Fibroblast of lung (primary cell): ENCODE data around the gene BCAR3. TPM values are rescaled to one million over a fixed set of nuclear protein-coding genes. Genes with fewer than 3 reads are reported as not detected.

Experiments
- DNase-seq, 2 donors: peaks; one replicate each; pipeline versions ENCODE4 v3.0.0 to v3.0.0-alpha.2; 2010; ENCODE audit warnings: low read depth in 2 of 2
- H2AFZ ChIP-seq: 2 replicates; pipeline ENCODE4 v1.5.1; 2012; ENCODE audit warnings: low read length, control low read depth, inconsistent platforms
- H3K27ac ChIP-seq: 2 replicates; pipeline ENCODE4 v1.5.1; 2011; ENCODE audit warnings: low read length, control low read depth; ENCODE audit not compliant: insufficient read depth
- H3K27me3 ChIP-seq: 2 replicates; pipeline ENCODE4 v1.5.1; 2011; ENCODE audit warnings: mild to moderate bottlenecking, low read length; ENCODE audit not compliant: control insufficient read depth, insufficient read depth
- H3K36me3 ChIP-seq: 2 replicates; pipeline ENCODE4 v1.5.1; 2011; ENCODE audit warnings: low read length; ENCODE audit not compliant: control insufficient read depth, insufficient read depth
- H3K4me1 ChIP-seq: 2 replicates; pipeline ENCODE4 v1.5.1; 2011; ENCODE audit warnings: low read length; ENCODE audit not compliant: control insufficient read depth, insufficient read depth; ENCODE audit errors: extremely low read depth
- H3K4me2 ChIP-seq: 2 replicates; pipeline ENCODE4 v1.5.1; 2011; ENCODE audit warnings: low read length, control low read depth; ENCODE audit not compliant: insufficient read depth; ENCODE audit errors: extremely low read depth
- H3K4me3 ChIP-seq, 4 experiments: fragments of 200-600 bp in 1 of 4; sonication (generic) in 1 of 4; replicated peaks in 1 of 4; 2 replicates each; pipeline ENCODE4 v1.5.1; 2011 to 2016; ENCODE audit warnings: low read length in 4 of 4, low read depth in 3 of 4, mild to moderate bottlenecking in 3 of 4, control low read depth in 2 of 4, inconsistent platforms in 1 of 4, mixed read lengths in 1 of 4; ENCODE audit not compliant: insufficient read depth in 1 of 4; ENCODE audit errors: control extremely low read depth in 1 of 4
- H3K79me2 ChIP-seq: 2 replicates; pipeline ENCODE4 v1.5.1; 2012; ENCODE audit warnings: mild to moderate bottlenecking, low read length, inconsistent platforms; ENCODE audit not compliant: control insufficient read depth, insufficient read depth
- H3K9ac ChIP-seq: 2 replicates; pipeline ENCODE4 v1.5.1; 2011; ENCODE audit warnings: mild to moderate bottlenecking, low read length, control low read depth; ENCODE audit not compliant: insufficient read depth
- H3K9me3 ChIP-seq: 2 replicates; pipeline ENCODE4 v1.5.1; 2012; ENCODE audit warnings: low read depth, low read length; ENCODE audit not compliant: control insufficient read depth, insufficient read depth
- H4K20me1 ChIP-seq: 2 replicates; pipeline ENCODE4 v1.5.1; 2011; ENCODE audit warnings: low read length; ENCODE audit not compliant: control insufficient read depth, insufficient read depth; ENCODE audit errors: extremely low read depth
- CTCF ChIP-seq, 2 donors: IDR thresholded peaks in 1 of 2; conservative IDR thresholded peaks in 1 of 2; 1 replicate in 1 of 2; 2 replicates in 1 of 2; pipeline ENCODE4 v1.5.1; 2011 to 2012; ENCODE audit warnings: low read length in 2 of 2, control low read depth in 1 of 2, inconsistent platforms in 1 of 2, low read depth in 1 of 2, mild to moderate bottlenecking in 1 of 2
- EZH2 ChIP-seq: IDR thresholded peaks from 2 replicates; pipeline ENCODE4 v1.5.1; 2012; ENCODE audit warnings: low read length, control low read depth, mild to moderate bottlenecking; ENCODE audit errors: missing control alignments
- polyA plus RNA-seq, 2 donors: library from polyadenylated mRNA; depleted of rRNA in 1 of 2; stranded (reverse) in 1 of 2; unstranded in 1 of 2; fragments of >200 nt; gene quantifications; 2 replicates each; pipeline ENCODE4 v1.2.1, GENCODE V29; 2011 to 2012; ENCODE audit warnings: missing spikeins in 1 of 2
- total RNA-seq: library from RNA; depleted of rRNA; stranded (reverse); fragments of >200 nt; gene quantifications from 2 replicates; pipeline ENCODE4 v1.2.1, GENCODE V29; 2014

The BCAR3 gene
- total and polyA plus RNA-seq, 2 donors (not counting 1 experiment from before 2014, with no cell fraction given), result 12.6 to 35.2 TPM

DNA sequence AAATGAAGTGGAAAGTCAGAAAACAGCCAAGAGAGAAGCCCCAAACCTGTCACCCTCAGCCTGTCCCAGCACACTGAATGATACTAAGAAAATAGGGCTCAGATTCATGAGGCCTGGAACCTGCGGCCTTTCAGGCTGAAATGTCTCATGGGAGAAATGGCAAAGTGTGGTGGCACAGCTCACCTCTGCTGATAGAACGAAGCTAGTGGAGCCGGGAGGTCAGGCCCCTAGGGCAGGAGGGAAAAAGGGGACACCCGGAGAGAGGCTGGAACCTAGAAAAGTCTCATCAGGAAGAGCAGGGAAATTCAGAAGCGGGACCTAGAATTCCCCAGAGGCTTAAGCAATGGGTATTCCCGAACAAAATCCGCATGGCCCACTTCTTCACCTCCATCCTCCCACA is 107.1 kb downstream of the BCAR3 start:
- TF ChIP-seq CTCF (conservative IDR thresholded peaks at IDR 0.05 in 1 of 2, IDR thresholded peaks at IDR 0.05 in 1 of 2; ENCODE audit: low read depth in 1 of 2, low read length in 2 of 2), result no peak
- no peak for TF ChIP-seq EZH2
- peaks cover 18% of the 10 kb centered on the region for H3K36me3 ChIP-seq
- no peaks in the 10 kb centered on the region for H4K20me1 ChIP-seq
- no peak overlapping the region for H3K27ac ChIP-seq
- no peak overlapping the region for H3K4me3 ChIP-seq
- no peaks in the 10 kb centered on the region for H3K27me3 ChIP-seq
- no peaks in the 10 kb centered on the region for H3K9me3 ChIP-seq
- DNase-seq, result no peak
- peaks cover 2% of the 10 kb centered on the region for H3K4me1 ChIP-seq
- H3K9ac ChIP-seq, result no peak overlapping the region
- peaks cover 18% of the 10 kb centered on the region for H3K79me2 ChIP-seq
- H3K4me2 ChIP-seq, result no peak overlapping the region
- H2AFZ ChIP-seq, result no peak overlapping the region

DNA sequence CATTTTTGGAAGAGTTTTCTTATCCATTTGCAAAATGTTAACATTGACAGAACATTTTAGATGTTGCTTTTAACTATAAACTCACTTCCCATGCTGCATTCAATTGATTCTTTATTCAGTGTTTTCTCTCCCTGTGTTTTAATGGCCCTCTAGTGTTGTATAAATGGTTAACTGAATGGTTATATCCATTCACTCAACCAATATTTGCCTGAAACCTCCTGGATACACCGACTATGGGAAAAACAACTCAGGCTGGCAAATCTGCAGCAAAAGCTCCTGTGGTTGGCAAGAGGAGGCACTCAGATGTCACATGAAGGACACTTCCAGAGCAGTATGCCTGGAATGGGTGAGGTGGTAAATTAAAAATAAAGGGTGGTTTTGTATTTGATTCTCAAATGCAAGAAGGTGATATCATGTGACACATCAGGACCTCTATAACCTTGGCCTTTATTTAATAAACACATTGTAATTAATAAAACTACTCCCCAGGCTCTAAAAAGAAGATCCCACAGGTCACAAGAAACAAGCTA is 107.6 kb downstream of the BCAR3 start:
- no peak overlapping the region for H3K27ac ChIP-seq
- no peak overlapping the region for H3K4me3 ChIP-seq
- TF ChIP-seq CTCF (conservative IDR thresholded peaks at IDR 0.05 in 1 of 2, IDR thresholded peaks at IDR 0.05 in 1 of 2; ENCODE audit: low read depth in 1 of 2, low read length in 2 of 2), result no peak
- TF ChIP-seq EZH2, result no peak
- H3K27me3 ChIP-seq, result no peaks in the 10 kb centered on the region
- H3K9me3 ChIP-seq, result no peaks in the 10 kb centered on the region
- no peak overlapping the region for H3K9ac ChIP-seq
- H4K20me1 ChIP-seq, result no peaks in the 10 kb centered on the region
- no peak overlapping the region for H2AFZ ChIP-seq
- H3K4me2 ChIP-seq, result no peak overlapping the region
- peaks cover 13% of the 10 kb centered on the region for H3K79me2 ChIP-seq
- no peaks in the 10 kb centered on the region for H3K4me1 ChIP-seq
- peaks cover 23% of the 10 kb centered on the region for H3K36me3 ChIP-seq
- DNase-seq, result no peak

GRCh38 chr1:93571623-93572310 is 109.9 kb downstream of the BCAR3 start:
- Histone ChIP-seq H3K27me3 (no peaks in the 10 kb centered on the region), H3K4me3 (no peak overlapping the region), H3K79me2 (no peaks in the 10 kb centered on the region), H3K27ac (no peak overlapping the region), H4K20me1 (no peaks in the 10 kb centered on the region), H3K4me1 (peaks cover 3% of the 10 kb centered on the region), H3K36me3 (peaks cover 20% of the 10 kb centered on the region), H3K9ac (no peak overlapping the region), H3K4me2 (no peak overlapping the region), H3K9me3 (no peaks in the 10 kb centered on the region), H2AFZ (no peak overlapping the region)
- no peak for TF ChIP-seq EZH2
- no peak for TF ChIP-seq CTCF (conservative IDR thresholded peaks at IDR 0.05 in 1 of 2, IDR thresholded peaks at IDR 0.05 in 1 of 2; ENCODE audit: low read depth in 1 of 2, low read length in 2 of 2)
- no peak for DNase-seq
